Breast epithelium (tissue), 3 donors: ENCODE data around the gene GOSR1.

Experiments
- POLR2A ChIP-seq: fragments of 450-650 bp; IDR thresholded peaks from one replicate; pipeline ENCODE4 v1.6.1; 2016; ENCODE audit warnings: antibody characterized with exemption, mild to moderate bottlenecking, moderate library complexity
- POLR2AphosphoS5 ChIP-seq, 3 donors: sonication (generic); formaldehyde crosslinking; IDR thresholded peaks; one replicate each; pipeline ENCODE4 v1.6.1; 2017; ENCODE audit warnings: antibody characterized with exemption in 3 of 3
- TF ChIP-seq, protein P1 (sequence below), 3 donors: fragments of 450-650 bp; IDR thresholded peaks; one replicate each; pipeline ENCODE4 v1.5.1; 2016 to 2017; ENCODE audit warnings: antibody characterized with exemption in 3 of 3, mild to moderate bottlenecking in 3 of 3, moderate library complexity in 3 of 3

DNA sequence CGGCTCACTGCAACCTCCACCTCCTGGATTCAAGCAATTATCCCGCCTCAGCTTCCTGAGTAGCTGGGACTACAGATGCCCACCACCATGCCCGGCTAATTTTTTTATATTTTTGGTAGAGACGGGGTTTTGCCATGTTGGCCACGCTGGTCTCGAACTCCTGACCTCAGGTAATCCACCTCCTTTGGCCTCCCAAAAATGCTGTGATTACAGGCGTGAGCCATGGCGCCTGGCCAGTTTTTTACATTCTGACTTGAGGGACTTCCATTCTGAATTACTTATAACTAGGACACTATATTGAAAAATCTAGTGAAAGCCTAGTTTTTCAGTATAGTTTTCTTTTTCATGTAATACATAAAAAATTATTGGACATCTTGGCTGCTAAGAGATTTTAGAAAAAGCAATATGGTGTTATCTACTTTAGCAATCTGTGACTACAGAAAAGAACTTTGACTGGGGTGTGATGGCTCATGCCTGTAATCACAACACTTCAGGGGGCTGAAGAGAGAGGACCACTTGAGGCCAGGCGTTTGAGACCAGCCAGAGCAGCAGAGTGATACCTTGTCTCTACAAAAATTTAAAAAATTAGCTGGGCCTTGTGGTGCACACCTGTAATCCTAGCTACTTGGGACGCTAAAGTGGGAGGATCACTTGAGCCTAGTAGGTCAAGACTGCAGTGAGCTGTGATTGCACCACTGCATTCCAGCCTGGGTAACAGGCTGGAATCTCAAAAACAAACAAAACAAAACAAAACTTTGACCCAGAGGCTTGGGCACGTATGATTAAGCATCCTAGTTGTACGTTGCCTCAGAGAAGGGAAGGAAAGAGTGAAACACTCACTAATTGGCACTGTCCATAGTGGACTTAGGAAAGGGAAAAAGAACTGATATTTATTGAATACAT, 26.8 kb upstream of the GOSR1 start:
- TF ChIP-seq, protein P1, sequence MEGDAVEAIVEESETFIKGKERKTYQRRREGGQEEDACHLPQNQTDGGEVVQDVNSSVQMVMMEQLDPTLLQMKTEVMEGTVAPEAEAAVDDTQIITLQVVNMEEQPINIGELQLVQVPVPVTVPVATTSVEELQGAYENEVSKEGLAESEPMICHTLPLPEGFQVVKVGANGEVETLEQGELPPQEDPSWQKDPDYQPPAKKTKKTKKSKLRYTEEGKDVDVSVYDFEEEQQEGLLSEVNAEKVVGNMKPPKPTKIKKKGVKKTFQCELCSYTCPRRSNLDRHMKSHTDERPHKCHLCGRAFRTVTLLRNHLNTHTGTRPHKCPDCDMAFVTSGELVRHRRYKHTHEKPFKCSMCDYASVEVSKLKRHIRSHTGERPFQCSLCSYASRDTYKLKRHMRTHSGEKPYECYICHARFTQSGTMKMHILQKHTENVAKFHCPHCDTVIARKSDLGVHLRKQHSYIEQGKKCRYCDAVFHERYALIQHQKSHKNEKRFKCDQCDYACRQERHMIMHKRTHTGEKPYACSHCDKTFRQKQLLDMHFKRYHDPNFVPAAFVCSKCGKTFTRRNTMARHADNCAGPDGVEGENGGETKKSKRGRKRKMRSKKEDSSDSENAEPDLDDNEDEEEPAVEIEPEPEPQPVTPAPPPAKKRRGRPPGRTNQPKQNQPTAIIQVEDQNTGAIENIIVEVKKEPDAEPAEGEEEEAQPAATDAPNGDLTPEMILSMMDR (IDR thresholded peaks at IDR 0.05): no peak
- TF ChIP-seq POLR2A (no peak), POLR2AphosphoS5 (IDR thresholded peaks at IDR 0.05) (no peak)
